T-helper 17 cell (primary cell): ENCODE measurements around the gene APP. TPM values are rescaled to one million over a fixed set of nuclear protein-coding genes. Genes with fewer than 3 reads are reported as not detected.
"Not testable (repeated sequence)": the region's sequence is repeated elsewhere in the genome, so short reads cannot be mapped to it uniquely, and the experiment has no call there.

Source experiments
- ATAC-seq: fragments of 150-1000 bp; cut with Tn5 transposase; 2 replicates; pipeline ENCODE4 v1.10.0; 2021; ENCODE audit warnings: mild to moderate bottlenecking, moderate library complexity
- DNase-seq, 3 donors: peaks; one replicate each; pipeline versions ENCODE4 v3.0.0 to v3.0.0-alpha.2; 2020 to 2021
- H3K9me3 ChIP-seq: one replicate; pipeline ENCODE4 v1.7.0; 2013; ENCODE audit warnings: low read length, mild to moderate bottlenecking; ENCODE audit not compliant: control insufficient read depth, poor library complexity, severe bottlenecking
- H3K27ac Mint-ChIP-seq: one replicate; pipeline ENCODE4 v1.8.0; 2022; ENCODE audit warnings: mild to moderate bottlenecking, moderate library complexity, mixed read lengths
- H3K27me3 Mint-ChIP-seq: one replicate; pipeline ENCODE4 v1.8.0; 2022; ENCODE audit warnings: mixed read lengths
- H3K36me3 Mint-ChIP-seq: one replicate; pipeline ENCODE4 v1.8.0; 2022; ENCODE audit warnings: low read depth, mixed read lengths
- H3K4me1 Mint-ChIP-seq: one replicate; pipeline ENCODE4 v1.8.0; 2022; ENCODE audit warnings: mild to moderate bottlenecking, mixed read lengths
- H3K4me3 Mint-ChIP-seq: one replicate; pipeline ENCODE4 v1.8.0; 2022; ENCODE audit warnings: mild to moderate bottlenecking, moderate library complexity, mixed read lengths
- total RNA-seq, 4 donors: library from RNA in 2 of 4; stranded (reverse) in 2 of 4; gene quantifications; one replicate each; pipeline ENCODE4 v1.2.3 and lab custom pipeline; 2022 to 2026

Gene APP
- total RNA-seq, 2 donors from 2014 or later: 42.0 to 87.9 TPM

DNA sequence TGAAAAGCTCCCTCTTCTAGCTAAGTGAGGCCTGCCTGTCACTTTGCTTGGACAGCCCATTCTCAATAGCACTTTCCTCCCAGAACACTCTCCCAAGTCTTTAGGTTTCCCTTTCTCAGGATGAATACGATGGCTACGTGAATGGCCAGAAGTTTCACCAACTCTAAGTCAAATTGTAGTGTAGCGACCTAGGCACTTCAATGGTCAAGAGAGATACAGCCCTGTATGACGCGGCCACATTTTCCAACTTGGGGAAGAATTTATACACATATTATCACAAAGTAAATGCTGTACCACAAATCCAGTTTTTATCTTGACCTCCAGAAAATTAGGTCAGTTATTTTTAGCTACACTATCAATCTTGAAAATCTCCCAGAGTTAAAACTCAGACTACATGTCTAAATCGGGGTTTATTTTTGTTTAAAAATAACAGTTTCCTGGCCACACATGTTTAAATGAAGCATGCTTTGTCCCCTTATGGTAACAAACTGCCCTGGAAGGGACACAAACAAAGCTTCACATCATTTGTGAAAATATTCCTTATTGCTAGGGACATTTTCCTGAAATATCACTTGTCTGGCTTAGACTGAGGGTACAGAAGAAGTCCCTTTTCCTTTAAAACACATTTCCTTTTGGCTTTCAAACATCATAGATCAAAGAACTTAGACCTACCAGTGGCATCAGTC lies 243.2 kb downstream of the APP start:
- Mint-ChIP-seq H3K27me3 (no peaks in the 10 kb centered on the region), H3K4me3 (no peak overlapping the region), H3K27ac (no peak overlapping the region), H3K4me1 (peaks cover 5% of the 10 kb centered on the region), H3K36me3 (peaks cover 2% of the 10 kb centered on the region)
- H3K9me3 ChIP-seq: no peaks in the 10 kb centered on the region
- ATAC-seq: no peak
- DNase-seq: no peak

GRCh38 chr21:25925936-25926335 lies 244.6 kb downstream of the APP start:
- H3K27me3 Mint-ChIP-seq: no peaks in the 10 kb centered on the region
- no peaks in the 10 kb centered on the region for H3K4me1 Mint-ChIP-seq
- H3K9me3 ChIP-seq: no peaks in the 10 kb centered on the region
- H3K27ac Mint-ChIP-seq: no peak overlapping the region
- no peak for ATAC-seq
- peaks cover 2% of the 10 kb centered on the region for H3K36me3 Mint-ChIP-seq
- no peak for DNase-seq
- no peak overlapping the region for H3K4me3 Mint-ChIP-seq

DNA sequence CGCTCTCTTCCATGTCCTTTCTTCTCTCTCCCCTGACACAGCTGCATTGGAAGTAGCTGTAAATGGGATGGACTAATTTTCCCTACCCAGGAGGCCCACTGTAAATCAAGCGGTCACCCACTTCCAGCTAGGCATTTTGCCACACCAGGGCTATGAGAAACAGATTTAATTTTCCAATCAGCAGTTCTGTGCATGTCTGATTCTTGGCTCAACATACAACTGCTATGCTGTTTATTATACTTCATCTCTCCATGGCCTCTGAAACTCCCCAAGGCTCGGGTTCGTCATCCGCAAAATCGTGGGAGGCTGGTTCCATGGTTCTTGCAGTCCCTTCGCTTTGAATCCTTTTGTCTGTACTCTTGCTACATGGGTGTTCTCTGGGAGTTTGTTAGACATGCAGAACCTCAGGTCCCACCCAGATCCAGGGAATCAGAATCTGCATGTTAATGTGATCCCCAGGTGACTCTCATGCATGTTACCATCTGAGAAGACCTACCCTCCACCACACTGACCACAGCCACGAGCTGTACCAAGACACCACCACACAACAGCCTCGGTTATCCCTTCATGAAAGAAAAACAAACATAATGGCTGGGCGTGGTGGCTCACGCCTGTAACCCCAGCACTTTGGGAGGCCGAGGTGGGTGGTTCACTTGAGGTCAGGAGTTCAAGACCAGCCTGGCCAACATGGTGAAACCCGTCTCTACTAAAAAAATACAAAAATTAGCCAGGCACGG lies 245.3 kb downstream of the APP start:
- Mint-ChIP-seq H3K27me3 (no peaks in the 10 kb centered on the region), H3K4me3 (no peak overlapping the region), H3K27ac (no peak overlapping the region), H3K4me1 (no peaks in the 10 kb centered on the region), H3K36me3 (peaks cover 2% of the 10 kb centered on the region)
- DNase-seq (no peak), ATAC-seq (no peak)
- no peaks in the 10 kb centered on the region for H3K9me3 ChIP-seq

- H3K27ac Mint-ChIP-seq, H3K9me3 ChIP-seq, DNase-seq, H3K27me3 Mint-ChIP-seq, ATAC-seq, H3K4me1 Mint-ChIP-seq, H3K36me3 Mint-ChIP-seq, H3K4me3 Mint-ChIP-seq: not testable (repeated sequence)
These were observed 252.4 kb downstream of the APP start for GRCh38 chr21:25918152-25918551.

- H3K4me1 Mint-ChIP-seq: peaks cover 6% of the 10 kb centered on the region
- H3K27me3 Mint-ChIP-seq: no peaks in the 10 kb centered on the region
- no peaks in the 10 kb centered on the region for H3K36me3 Mint-ChIP-seq
- no peak overlapping the region for H3K4me3 Mint-ChIP-seq
- DNase-seq (no peak), ATAC-seq (no peak)
- no peaks in the 10 kb centered on the region for H3K9me3 ChIP-seq
- no peak overlapping the region for H3K27ac Mint-ChIP-seq
These were observed 254.3 kb downstream of the APP start for GRCh38 chr21:25916226-25916625.

- no peaks in the 10 kb centered on the region for H3K9me3 ChIP-seq
- H3K36me3 Mint-ChIP-seq: no peaks in the 10 kb centered on the region
- no peak for ATAC-seq
- H3K4me3 Mint-ChIP-seq: no peak overlapping the region
- H3K4me1 Mint-ChIP-seq: peaks cover 6% of the 10 kb centered on the region
- H3K27ac Mint-ChIP-seq: no peak overlapping the region
- DNase-seq: no peak
- no peaks in the 10 kb centered on the region for H3K27me3 Mint-ChIP-seq
These were observed 257.1 kb downstream of the APP start for GRCh38 chr21:25913479-25913878.

GRCh38 chr21:25912402-25912746 lies 258.2 kb downstream of the APP start:
- DNase-seq (no peak), ATAC-seq (no peak)
- H3K27me3 Mint-ChIP-seq: no peaks in the 10 kb centered on the region
- H3K9me3 ChIP-seq: no peaks in the 10 kb centered on the region
- H3K27ac Mint-ChIP-seq: no peak overlapping the region
- peaks cover 6% of the 10 kb centered on the region for H3K4me1 Mint-ChIP-seq
- H3K4me3 Mint-ChIP-seq: no peak overlapping the region
- no peaks in the 10 kb centered on the region for H3K36me3 Mint-ChIP-seq

DNA sequence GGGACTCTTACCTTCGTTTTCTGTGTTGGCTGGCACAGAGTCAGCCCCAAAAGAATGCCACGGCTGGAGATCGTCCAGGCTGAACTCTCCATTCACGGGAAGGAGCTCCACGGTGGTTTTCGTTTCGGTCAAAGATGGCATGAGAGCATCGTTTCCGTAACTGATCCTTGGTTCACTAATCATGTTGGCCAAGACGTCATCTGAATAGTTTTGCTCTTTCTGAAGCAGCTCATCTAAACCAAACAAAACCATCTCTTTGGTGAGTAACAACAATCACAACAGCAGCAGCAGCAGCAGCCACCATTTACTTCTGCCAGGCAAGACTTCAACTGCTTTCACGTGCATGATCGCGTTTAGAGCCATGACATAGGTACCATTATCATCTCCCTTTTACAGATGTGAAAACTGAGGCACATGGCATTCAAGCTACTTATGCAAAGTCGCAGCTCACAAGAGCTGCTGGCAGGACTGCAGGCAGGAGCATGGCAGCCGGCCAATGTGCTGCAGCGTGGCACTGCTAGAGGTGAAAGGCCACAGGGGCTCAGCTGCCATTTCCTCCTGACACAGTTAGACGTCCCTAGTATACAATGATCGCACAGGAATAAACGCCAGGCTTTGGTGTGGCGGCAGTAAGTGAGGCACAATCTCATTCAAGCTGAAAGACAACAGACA lies 258.7 kb downstream of the APP start:
- Mint-ChIP-seq H3K27me3 (no peaks in the 10 kb centered on the region), H3K4me3 (no peak overlapping the region), H3K36me3 (no peaks in the 10 kb centered on the region), H3K4me1 (peaks cover 6% of the 10 kb centered on the region), H3K27ac (no peak overlapping the region)
- DNase-seq (no peak), ATAC-seq (no peak)
- H3K9me3 ChIP-seq: no peaks in the 10 kb centered on the region

- H3K4me1 Mint-ChIP-seq: peaks cover 6% of the 10 kb centered on the region
- no peaks in the 10 kb centered on the region for H3K9me3 ChIP-seq
- H3K36me3 Mint-ChIP-seq: no peaks in the 10 kb centered on the region
- H3K27me3 Mint-ChIP-seq: no peaks in the 10 kb centered on the region
- no peak overlapping the region for H3K4me3 Mint-ChIP-seq
- DNase-seq: no peak
- no peak for ATAC-seq
- no peak overlapping the region for H3K27ac Mint-ChIP-seq
These were observed 259.8 kb downstream of the APP start for GRCh38 chr21:25910809-25911208.

- H3K4me3 Mint-ChIP-seq: no peak overlapping the region
- H3K27me3 Mint-ChIP-seq: no peaks in the 10 kb centered on the region
- no peak for DNase-seq
- H3K9me3 ChIP-seq: no peaks in the 10 kb centered on the region
- no peaks in the 10 kb centered on the region for H3K36me3 Mint-ChIP-seq
- H3K4me1 Mint-ChIP-seq: peaks cover 6% of the 10 kb centered on the region
- ATAC-seq: no peak
- no peak overlapping the region for H3K27ac Mint-ChIP-seq
These were observed 261.2 kb downstream of the APP start for GRCh38 chr21:25909341-25909740.

GRCh38 chr21:25908495-25908894 lies 262.1 kb downstream of the APP start:
- H3K36me3 Mint-ChIP-seq: no peaks in the 10 kb centered on the region
- no peaks in the 10 kb centered on the region for H3K9me3 ChIP-seq
- H3K4me1 Mint-ChIP-seq: peaks cover under 1% of the 10 kb centered on the region
- ATAC-seq (no peak), DNase-seq (no peak)
- no peak overlapping the region for H3K27ac Mint-ChIP-seq
- no peaks in the 10 kb centered on the region for H3K27me3 Mint-ChIP-seq
- H3K4me3 Mint-ChIP-seq: no peak overlapping the region

DNA sequence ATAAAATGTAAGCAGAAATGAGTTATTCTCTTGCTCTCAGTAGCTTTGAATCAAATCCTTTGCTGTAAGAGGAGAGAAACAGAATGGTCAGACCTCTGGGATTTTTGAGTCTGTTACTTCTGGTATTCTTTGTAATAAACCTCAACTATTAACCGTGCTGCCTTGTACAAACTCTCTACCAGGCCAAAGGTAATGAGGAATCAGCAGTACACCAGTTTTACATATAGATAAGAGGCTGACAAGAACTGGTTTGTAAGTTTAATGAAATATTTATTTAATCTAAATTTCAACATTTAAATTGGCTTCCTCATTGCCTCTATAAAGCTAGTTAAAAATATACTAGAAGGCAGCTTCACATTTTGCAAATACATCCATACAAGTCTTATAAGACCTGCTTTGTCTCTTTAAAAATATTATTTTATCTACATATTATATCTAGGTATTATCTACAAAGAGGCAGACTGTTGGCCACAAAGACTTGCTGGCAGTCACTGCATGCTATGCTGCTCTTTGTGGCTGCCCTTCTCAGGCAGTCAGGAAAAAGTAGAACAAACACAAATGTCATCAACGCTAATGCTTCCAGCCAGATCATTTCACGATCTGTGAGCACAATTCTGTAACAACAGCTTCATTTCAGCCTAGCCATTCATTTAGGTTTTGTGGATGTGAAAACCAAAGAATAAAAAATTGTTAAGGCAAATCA lies 262.8 kb downstream of the APP start:
- Mint-ChIP-seq H3K4me1 (no peaks in the 10 kb centered on the region), H3K27ac (no peak overlapping the region), H3K36me3 (no peaks in the 10 kb centered on the region), H3K27me3 (no peaks in the 10 kb centered on the region), H3K4me3 (no peak overlapping the region)
- ATAC-seq (no peak), DNase-seq (no peak)
- no peaks in the 10 kb centered on the region for H3K9me3 ChIP-seq

- DNase-seq (no peak), ATAC-seq (no peak)
- H3K4me3 Mint-ChIP-seq: no peak overlapping the region
- no peaks in the 10 kb centered on the region for H3K36me3 Mint-ChIP-seq
- H3K4me1 Mint-ChIP-seq: no peaks in the 10 kb centered on the region
- no peaks in the 10 kb centered on the region for H3K27me3 Mint-ChIP-seq
- no peaks in the 10 kb centered on the region for H3K9me3 ChIP-seq
- no peak overlapping the region for H3K27ac Mint-ChIP-seq
These were observed 264.0 kb downstream of the APP start for GRCh38 chr21:25906587-25906986.
